PC-3 (cell line): ENCODE data around the gene PVRIG. TPM values are rescaled to one million over a fixed set of nuclear protein-coding genes. Genes with fewer than 3 reads are reported as not detected.
"Not testable (repeated sequence)": the region's sequence is repeated elsewhere in the genome, so short reads cannot be mapped to it uniquely, and the experiment has no call there.

ENCODE experiments used
- ATAC-seq: fragments of 200-7000 bp; cut with Tn5 transposase; 2 replicates; pipeline ENCODE4 v1.9.1; 2020; ENCODE audit warnings: mild to moderate bottlenecking, moderate library complexity
- BruUV-seq: library from RNA; stranded (reverse); fragments of 400-500 nt; replicated peaks from 2 replicates; lab custom pipeline; 2021; lab: Mats Ljungman, UMichigan
- CTCF ChIA-PET: fragments of 300-600 bp; sonication (Branson Sonifier 250); formaldehyde crosslinking; loops from one replicate; lab custom pipeline; 2022; ENCODE audit warnings: antibody characterized with exemption; lab: Charles Lee
- POLR2A ChIA-PET: fragments of 300-600 bp; sonication (Branson Sonifier 250); formaldehyde crosslinking; loops from one replicate; lab custom pipeline; 2022; ENCODE audit warnings: antibody characterized with exemption; ENCODE audit not compliant: unreplicated experiment; lab: Charles Lee
- DNase-seq: peaks from one replicate; pipeline ENCODE4 v3.0.0-alpha.2; 2015
- H2AFZ ChIP-seq: fragments of 300-600 bp; sonication (generic); 2 replicates; pipeline ENCODE4 v1.6.0; 2016; ENCODE audit warnings: antibody characterized with exemption, low read length
- H3F3A ChIP-seq: fragments of 300-600 bp; sonication (generic); one replicate; pipeline ENCODE4 v1.6.0; 2017; ENCODE audit warnings: antibody characterized with exemption, low read length, control low read depth, mild to moderate bottlenecking; ENCODE audit not compliant: unreplicated experiment
- H3K27ac ChIP-seq: fragments of 300-600 bp; sonication (generic); 2 replicates; pipeline ENCODE4 v1.5.1; 2016; ENCODE audit warnings: mild to moderate bottlenecking, low read length
- H3K27me3 ChIP-seq: fragments of 300-600 bp; sonication (generic); 2 replicates; pipeline ENCODE4 v1.6.1; 2016; ENCODE audit warnings: low read length, mixed read lengths
- H3K36me3 ChIP-seq: fragments of 300-600 bp; sonication (generic); 2 replicates; pipeline ENCODE4 v1.6.1; 2016; ENCODE audit warnings: low read depth, mixed run types, low read length, mixed read lengths
- H3K4me1 ChIP-seq: fragments of 300-600 bp; sonication (generic); 2 replicates; pipeline ENCODE4 v1.5.1; 2016; ENCODE audit warnings: low read length; ENCODE audit not compliant: insufficient read depth
- H3K4me2 ChIP-seq: fragments of 300-600 bp; sonication (generic); 2 replicates; pipeline ENCODE4 v1.6.0; 2016; ENCODE audit warnings: low read length
- H3K4me3 ChIP-seq: fragments of 300-600 bp; sonication (generic); 2 replicates; pipeline ENCODE4 v1.5.1; 2016; ENCODE audit warnings: mild to moderate bottlenecking, low read length, mixed read lengths
- H3K79me2 ChIP-seq: fragments of 300-600 bp; sonication (generic); 2 replicates; pipeline ENCODE4 v1.6.1; 2017; ENCODE audit warnings: low read length, mixed read lengths
- H3K9ac ChIP-seq: fragments of 300-600 bp; sonication (generic); 2 replicates; pipeline ENCODE4 v1.6.0; 2016; ENCODE audit warnings: mild to moderate bottlenecking, low read length
- H3K9me2 ChIP-seq: fragments of 300-600 bp; sonication (generic); replicated peaks from 2 replicates; pipeline ENCODE4 v1.6.1; 2016; ENCODE audit warnings: mixed run types, low read length, mixed read lengths
- H3K9me3 ChIP-seq: fragments of 300-600 bp; sonication (generic); 2 replicates; pipeline ENCODE4 v1.6.1; 2016; ENCODE audit warnings: low read length, mixed read lengths
- H4K20me1 ChIP-seq: fragments of 300-600 bp; sonication (generic); 2 replicates; pipeline ENCODE4 v1.6.1; 2016; ENCODE audit warnings: low read length, mixed read lengths
- EZH2 ChIP-seq: fragments of 300-600 bp; sonication (generic); IDR thresholded peaks from one replicate; pipeline ENCODE4 v1.6.1; 2017; ENCODE audit warnings: antibody characterized with exemption, mild to moderate bottlenecking, low read length; ENCODE audit not compliant: unreplicated experiment
- EZH2phosphoT487 ChIP-seq: fragments of 300-600 bp; sonication (generic); IDR thresholded peaks from 2 replicates; pipeline ENCODE4 v1.6.1; 2018; ENCODE audit warnings: mild to moderate bottlenecking, antibody characterized with exemption, low read length, borderline replicate concordance
- intact Hi-C: fragments of 100-400 bp; cut with micrococcal nuclease; formaldehyde crosslinking; loops from 2 replicates; pipeline ENCODE4 v1.9.0; 2023
- total RNA-seq: library from RNA; depleted of rRNA; stranded (reverse); fragments of >200 nt; gene quantifications from 2 replicates; pipeline ENCODE4 v1.2.3, GENCODE V29; 2014
- TF ChIP-seq, protein P1 (sequence below): fragments of 300-600 bp; sonication (generic); conservative IDR thresholded peaks from 2 replicates; pipeline ENCODE4 v1.5.1; 2017; ENCODE audit warnings: antibody characterized with exemption, low read depth, mild to moderate bottlenecking, low read length

The PVRIG gene
- total RNA-seq, 1 experiment from 2014 or later = not detected

DNA sequence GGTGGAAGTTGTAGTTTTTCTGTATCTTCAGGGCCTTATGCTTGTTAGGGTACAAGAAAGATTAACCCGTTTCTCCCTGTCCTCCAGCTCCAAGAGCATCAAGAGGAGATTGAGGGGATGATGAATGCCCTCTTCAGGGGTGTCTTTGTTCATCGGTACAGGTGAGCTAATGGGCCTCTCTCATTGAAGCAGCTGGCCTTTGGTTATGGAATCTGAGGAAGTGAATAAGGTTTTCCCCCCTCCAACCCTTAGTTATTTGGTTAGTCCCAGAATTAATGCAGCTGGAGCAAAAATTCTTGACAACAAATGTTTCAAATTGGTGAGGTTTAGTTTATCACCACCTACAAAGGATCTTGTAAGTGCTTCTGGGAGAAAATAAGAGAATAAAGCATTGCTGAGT is 24.5 kb upstream of the PVRIG start:
- no peaks in the 10 kb centered on the region for H3K9me2 ChIP-seq
- H3K4me1 ChIP-seq = no peaks in the 10 kb centered on the region; the same call in 1 of the 2 replicates
- H3K27ac ChIP-seq = no peak overlapping the region
- no peak overlapping the region for H3K4me2 ChIP-seq
- CTCF ChIA-PET = no interaction called here
- H3F3A ChIP-seq = no peaks in the 10 kb centered on the region
- POLR2A ChIA-PET = no interaction called here
- H4K20me1 ChIP-seq = no peaks in the 10 kb centered on the region
- ATAC-seq (no peak), DNase-seq (no peak)
- H3K79me2 ChIP-seq = no peaks in the 10 kb centered on the region
- intact Hi-C loops = no loop called here
- no peak overlapping the region for H2AFZ ChIP-seq
- H3K36me3 ChIP-seq = no peaks in the 10 kb centered on the region
- TF ChIP-seq EZH2 (no peak), EZH2phosphoT487 (no peak)
- TF ChIP-seq, protein P1, sequence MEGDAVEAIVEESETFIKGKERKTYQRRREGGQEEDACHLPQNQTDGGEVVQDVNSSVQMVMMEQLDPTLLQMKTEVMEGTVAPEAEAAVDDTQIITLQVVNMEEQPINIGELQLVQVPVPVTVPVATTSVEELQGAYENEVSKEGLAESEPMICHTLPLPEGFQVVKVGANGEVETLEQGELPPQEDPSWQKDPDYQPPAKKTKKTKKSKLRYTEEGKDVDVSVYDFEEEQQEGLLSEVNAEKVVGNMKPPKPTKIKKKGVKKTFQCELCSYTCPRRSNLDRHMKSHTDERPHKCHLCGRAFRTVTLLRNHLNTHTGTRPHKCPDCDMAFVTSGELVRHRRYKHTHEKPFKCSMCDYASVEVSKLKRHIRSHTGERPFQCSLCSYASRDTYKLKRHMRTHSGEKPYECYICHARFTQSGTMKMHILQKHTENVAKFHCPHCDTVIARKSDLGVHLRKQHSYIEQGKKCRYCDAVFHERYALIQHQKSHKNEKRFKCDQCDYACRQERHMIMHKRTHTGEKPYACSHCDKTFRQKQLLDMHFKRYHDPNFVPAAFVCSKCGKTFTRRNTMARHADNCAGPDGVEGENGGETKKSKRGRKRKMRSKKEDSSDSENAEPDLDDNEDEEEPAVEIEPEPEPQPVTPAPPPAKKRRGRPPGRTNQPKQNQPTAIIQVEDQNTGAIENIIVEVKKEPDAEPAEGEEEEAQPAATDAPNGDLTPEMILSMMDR = no peak
- H3K9me3 ChIP-seq = no peaks in the 10 kb centered on the region
- BruUV-seq = no TSS peak
- no peak overlapping the region for H3K9ac ChIP-seq
- no peak overlapping the region for H3K4me3 ChIP-seq
- H3K27me3 ChIP-seq = peaks cover 12% of the 10 kb centered on the region

DNA sequence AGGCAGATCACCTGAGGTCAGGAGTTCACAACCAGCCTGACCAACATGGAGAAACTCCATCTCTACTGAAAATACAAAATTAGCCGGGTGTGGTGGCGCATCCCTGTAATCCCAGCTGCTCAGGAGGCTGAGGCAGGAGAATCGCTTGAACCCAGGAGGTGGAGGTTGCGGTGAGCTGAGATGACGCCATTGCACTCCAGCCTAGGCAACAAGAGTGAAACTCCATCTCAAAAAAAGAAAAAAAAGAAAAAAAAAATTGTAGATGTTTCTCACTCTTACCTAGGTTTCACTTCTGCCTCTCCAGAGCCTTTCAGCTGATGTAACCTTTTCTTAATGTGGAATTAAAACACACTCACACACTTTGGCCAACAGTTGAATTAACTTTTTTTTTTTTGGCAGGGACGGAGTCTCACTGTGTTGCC is 23.8 kb upstream of the PVRIG start:
- H2AFZ ChIP-seq, H4K20me1 ChIP-seq, H3K36me3 ChIP-seq, H3K27ac ChIP-seq, H3K79me2 ChIP-seq, H3K9ac ChIP-seq, H3F3A ChIP-seq, POLR2A ChIA-PET, DNase-seq, H3K9me2 ChIP-seq, H3K4me2 ChIP-seq, H3K4me3 ChIP-seq, ATAC-seq, intact Hi-C loops, H3K9me3 ChIP-seq, BruUV-seq, H3K4me1 ChIP-seq: not testable (repeated sequence)
- peaks cover 18% of the 10 kb centered on the region for H3K27me3 ChIP-seq
- CTCF ChIA-PET = interaction anchor here (0.7 kb wide), 2 partner anchors 37 to 67 kb away, joined by 3 read pairs; no protein-coding TSS in a partner anchor

GRCh38 chr7:100198266-100198665 is 21.5 kb upstream of the PVRIG start:
- Histone ChIP-seq H2AFZ (no peak overlapping the region), H3K4me2 (no peak overlapping the region), H3K9me2 (no peaks in the 10 kb centered on the region), H3K4me3 (no peak overlapping the region), H3F3A (no peaks in the 10 kb centered on the region), H3K79me2 (no peaks in the 10 kb centered on the region), H3K9me3 (no peaks in the 10 kb centered on the region), H3K27ac (no peak overlapping the region), H3K4me1 (no peaks in the 10 kb centered on the region), H3K36me3 (no peaks in the 10 kb centered on the region), H3K9ac (no peak overlapping the region), H4K20me1 (no peaks in the 10 kb centered on the region), H3K27me3 (peaks cover 27% of the 10 kb centered on the region)
- no TSS peak for BruUV-seq
- DNase-seq (no peak), ATAC-seq (no peak)
- ChIA-PET POLR2A (interaction anchor here (0.6 kb wide), 1 partner anchor 98 kb away, joined by 3 read pairs; no protein-coding TSS in a partner anchor), CTCF (no interaction called here)
- intact Hi-C loops = no loop called here
- TF ChIP-seq EZH2phosphoT487 (no peak), EZH2 (no peak)
- TF ChIP-seq, protein P1 = no peak
